ENCODE results near the gene PYCR2.

Gene PYCR2

GRCh38 chr1:225879521-225880221, 44.4 kb downstream of the PYCR2 start:
- DNase-seq (ENCODE audit: low spot score) (no peak), FAIRE-seq (no peak)

GRCh38 chr1:225878282-225878681, 45.8 kb downstream of the PYCR2 start:
- FAIRE-seq = no peak

GRCh38 chr1:225877580-225877979, 46.5 kb downstream of the PYCR2 start:
- DNase-seq (ENCODE audit: low spot score) (peak; percentile 19), FAIRE-seq (no peak)

More at GRCh38 chr1:225878282-225878681, 45.8 kb downstream of the PYCR2 start:
- no peak for DNase-seq (ENCODE audit: low spot score)

GRCh38 chr1:225876900-225877510, 47.0 kb downstream of the PYCR2 start:
- no peak for DNase-seq (ENCODE audit: low spot score)
- FAIRE-seq = no peak

GRCh38 chr1:225875044-225875815, 48.8 kb downstream of the PYCR2 start:
- FAIRE-seq = no peak
- peak; percentile 27 for DNase-seq (ENCODE audit: low spot score)

GRCh38 chr1:225874431-225874830, 49.6 kb downstream of the PYCR2 start:
- no peak for DNase-seq (ENCODE audit: low spot score)
- no peak for FAIRE-seq

GRCh38 chr1:225873281-225873850, 50.7 kb downstream of the PYCR2 start:
- FAIRE-seq = no peak
- DNase-seq (ENCODE audit: low spot score) = no peak

GRCh38 chr1:225872075-225872430, 52.0 kb downstream of the PYCR2 start:
- FAIRE-seq = peak; percentile 15
- DNase-seq (ENCODE audit: low spot score) = no peak

- DNase-seq (ENCODE audit: low spot score) (no peak), FAIRE-seq (no peak)
Measured at GRCh38 chr1:225871359-225872074, 52.5 kb downstream of the PYCR2 start.

GRCh38 chr1:225870911-225871310, 53.1 kb downstream of the PYCR2 start:
- no peak for DNase-seq (ENCODE audit: low spot score)
- FAIRE-seq = no peak
